Measurements from ENCODE around the gene LGR5. TPM values are rescaled to one million over a fixed set of nuclear protein-coding genes. Genes with fewer than 3 reads are reported as not detected.

LGR5 gene
- total RNA-seq, 1 experiment from 2014 or later: not detected

DNA sequence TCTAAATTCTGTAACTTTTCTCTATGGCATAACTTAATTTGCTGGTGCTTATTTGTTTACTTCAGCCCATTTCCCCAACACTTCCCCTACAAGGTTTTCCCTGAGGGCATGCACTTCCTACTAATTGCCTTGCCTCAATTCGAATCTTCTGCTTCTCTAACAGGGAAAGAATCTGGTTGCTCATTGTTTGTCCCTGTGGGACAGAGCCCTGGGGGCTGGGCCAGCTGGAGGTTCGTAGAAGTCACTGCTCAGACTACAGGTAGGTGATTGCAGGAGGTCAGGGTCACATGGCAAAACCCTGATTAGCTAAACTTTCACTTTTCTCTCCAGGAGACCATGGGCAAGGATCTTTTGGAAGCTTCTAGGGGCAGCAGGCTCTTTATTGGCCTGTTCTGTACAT, 152.0 kb downstream of the LGR5 start:
- Histone ChIP-seq H3K36me3 (ENCODE audit: low read depth) (no peaks in the 10 kb centered on the region), H3F3A (ENCODE audit: insufficient read depth, low read depth) (no peaks in the 10 kb centered on the region), H3K27ac (no peak overlapping the region), H4K20me1 (ENCODE audit: insufficient read depth) (no peaks in the 10 kb centered on the region), H3K4me2 (no peak overlapping the region), H3K9me3 (ENCODE audit: insufficient read depth, low read depth) (no peaks in the 10 kb centered on the region), H3K27me3 (ENCODE audit: insufficient read depth, low read depth) (no peaks in the 10 kb centered on the region), H3K4me1 (replicated peaks; ENCODE audit: insufficient read depth) (no peaks in the 10 kb centered on the region), H3K9me2 (ENCODE audit: insufficient read depth) (no peaks in the 10 kb centered on the region), H3K4me3 (no peak overlapping the region), H2AFZ (no peak overlapping the region), H3K79me2 (ENCODE audit: low read depth) (no peaks in the 10 kb centered on the region)
- CTCF ChIA-PET: no interaction called here
- intact Hi-C loops (cut with micrococcal nuclease; ENCODE audit: unreplicated experiment): no loop called here
- DNase-seq: no peak
- POLR2A ChIA-PET (ENCODE audit: unreplicated experiment): no interaction called here
- no TSS peak for BruUV-seq (replicated peaks)
- TF ChIP-seq, protein P1, sequence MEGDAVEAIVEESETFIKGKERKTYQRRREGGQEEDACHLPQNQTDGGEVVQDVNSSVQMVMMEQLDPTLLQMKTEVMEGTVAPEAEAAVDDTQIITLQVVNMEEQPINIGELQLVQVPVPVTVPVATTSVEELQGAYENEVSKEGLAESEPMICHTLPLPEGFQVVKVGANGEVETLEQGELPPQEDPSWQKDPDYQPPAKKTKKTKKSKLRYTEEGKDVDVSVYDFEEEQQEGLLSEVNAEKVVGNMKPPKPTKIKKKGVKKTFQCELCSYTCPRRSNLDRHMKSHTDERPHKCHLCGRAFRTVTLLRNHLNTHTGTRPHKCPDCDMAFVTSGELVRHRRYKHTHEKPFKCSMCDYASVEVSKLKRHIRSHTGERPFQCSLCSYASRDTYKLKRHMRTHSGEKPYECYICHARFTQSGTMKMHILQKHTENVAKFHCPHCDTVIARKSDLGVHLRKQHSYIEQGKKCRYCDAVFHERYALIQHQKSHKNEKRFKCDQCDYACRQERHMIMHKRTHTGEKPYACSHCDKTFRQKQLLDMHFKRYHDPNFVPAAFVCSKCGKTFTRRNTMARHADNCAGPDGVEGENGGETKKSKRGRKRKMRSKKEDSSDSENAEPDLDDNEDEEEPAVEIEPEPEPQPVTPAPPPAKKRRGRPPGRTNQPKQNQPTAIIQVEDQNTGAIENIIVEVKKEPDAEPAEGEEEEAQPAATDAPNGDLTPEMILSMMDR (conservative IDR thresholded peaks at IDR 0.05): no peak
- no peak for TF ChIP-seq EZH2 (IDR thresholded peaks at IDR 0.05; ENCODE audit: low read depth)

DNA sequence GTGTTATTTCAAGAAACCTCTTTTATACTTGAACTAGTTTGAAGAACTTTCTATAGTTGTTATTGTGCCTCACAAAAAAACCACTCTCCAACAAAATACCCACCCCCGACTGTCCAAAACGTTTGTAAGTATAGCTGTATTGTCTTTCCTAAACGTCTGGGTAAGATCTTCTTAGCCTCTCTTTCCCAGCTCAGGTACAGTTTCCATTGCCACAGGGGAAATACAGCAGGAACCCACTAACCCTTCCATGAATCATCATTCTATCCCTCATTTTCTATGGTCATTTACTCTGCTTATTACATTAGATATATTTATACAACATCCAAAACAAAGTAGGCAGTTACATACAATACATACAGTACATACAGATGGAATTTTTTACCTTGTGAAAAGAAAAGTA, 153.2 kb downstream of the LGR5 start:
- no peak overlapping the region for H2AFZ ChIP-seq
- H3K9me2 ChIP-seq (ENCODE audit: insufficient read depth): no peaks in the 10 kb centered on the region
- no peak for DNase-seq
- no TSS peak for BruUV-seq (replicated peaks)
- no peak overlapping the region for H3K27ac ChIP-seq
- H3K4me1 ChIP-seq (replicated peaks; ENCODE audit: insufficient read depth): no peaks in the 10 kb centered on the region
- H3K4me3 ChIP-seq: no peak overlapping the region
- H3K9me3 ChIP-seq (ENCODE audit: insufficient read depth, low read depth): no peaks in the 10 kb centered on the region
- H3K4me2 ChIP-seq: no peak overlapping the region
- H3K27me3 ChIP-seq (ENCODE audit: insufficient read depth, low read depth): no peaks in the 10 kb centered on the region
- ChIA-PET CTCF (no interaction called here), POLR2A (ENCODE audit: unreplicated experiment) (no interaction called here)
- no peaks in the 10 kb centered on the region for H3F3A ChIP-seq (ENCODE audit: insufficient read depth, low read depth)
- no peaks in the 10 kb centered on the region for H4K20me1 ChIP-seq (ENCODE audit: insufficient read depth)
- no peaks in the 10 kb centered on the region for H3K79me2 ChIP-seq (ENCODE audit: low read depth)
- no peaks in the 10 kb centered on the region for H3K36me3 ChIP-seq (ENCODE audit: low read depth)
- intact Hi-C loops (cut with micrococcal nuclease; ENCODE audit: unreplicated experiment): no loop called here
- TF ChIP-seq EZH2 (IDR thresholded peaks at IDR 0.05; ENCODE audit: low read depth): no peak
- TF ChIP-seq, protein P1 (conservative IDR thresholded peaks at IDR 0.05): no peak

DNA sequence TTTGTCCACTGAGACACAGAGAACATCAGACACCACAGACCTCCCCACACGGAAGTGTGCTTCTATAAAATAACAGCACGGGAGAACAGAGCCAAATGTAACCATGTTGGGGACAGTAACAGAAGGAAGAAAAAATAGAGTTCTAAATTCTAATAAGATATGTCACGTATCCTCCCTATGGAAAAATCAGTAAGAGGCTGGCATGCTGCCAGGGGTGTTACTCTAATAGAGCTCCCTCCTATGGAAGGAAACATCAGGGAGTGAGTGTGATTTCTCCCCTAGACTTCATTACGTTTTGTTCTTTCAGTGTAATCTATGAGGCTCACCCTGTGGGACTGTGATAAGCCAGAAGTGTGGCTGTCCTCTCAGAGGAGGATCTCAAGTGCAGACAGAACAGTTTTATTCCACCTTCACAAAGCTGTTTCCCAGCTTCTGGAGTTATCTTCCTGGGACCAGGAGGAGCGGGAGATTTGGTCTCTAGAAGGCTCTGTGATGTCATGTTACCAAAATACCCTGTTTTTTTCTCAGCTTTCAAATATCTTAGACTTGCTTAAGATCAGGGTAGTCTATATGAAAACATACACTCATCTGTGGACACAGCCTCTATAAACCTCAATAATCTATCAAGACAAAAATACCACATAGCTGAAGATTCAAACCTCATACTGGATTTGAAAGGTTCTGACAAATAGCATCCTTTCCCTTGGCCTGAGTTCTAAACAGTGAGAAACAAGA, 154.8 kb downstream of the LGR5 start:
- POLR2A ChIA-PET (ENCODE audit: unreplicated experiment): no interaction called here
- H3K9me2 ChIP-seq (ENCODE audit: insufficient read depth): no peaks in the 10 kb centered on the region
- CTCF ChIA-PET: interaction anchor here (0.7 kb wide), 1 partner anchor 283 kb away, joined by 5 read pairs; no protein-coding TSS in a partner anchor
- intact Hi-C loops (cut with micrococcal nuclease; ENCODE audit: unreplicated experiment): no loop called here
- no peaks in the 10 kb centered on the region for H3F3A ChIP-seq (ENCODE audit: insufficient read depth, low read depth)
- H3K27ac ChIP-seq: no peak overlapping the region
- no peak overlapping the region for H3K4me3 ChIP-seq
- H3K9me3 ChIP-seq (ENCODE audit: insufficient read depth, low read depth): no peaks in the 10 kb centered on the region
- H3K4me1 ChIP-seq (replicated peaks; ENCODE audit: insufficient read depth): no peaks in the 10 kb centered on the region
- no peak for TF ChIP-seq EZH2 (IDR thresholded peaks at IDR 0.05; ENCODE audit: low read depth)
- TF ChIP-seq, protein P1 (conservative IDR thresholded peaks at IDR 0.05): no peak
- peak overlapping the region; percentile 66 for H2AFZ ChIP-seq
- no TSS peak for BruUV-seq (replicated peaks)
- no peaks in the 10 kb centered on the region for H3K27me3 ChIP-seq (ENCODE audit: insufficient read depth, low read depth)
- DNase-seq: no peak
- H3K79me2 ChIP-seq (ENCODE audit: low read depth): no peaks in the 10 kb centered on the region
- no peaks in the 10 kb centered on the region for H4K20me1 ChIP-seq (ENCODE audit: insufficient read depth)
- H3K4me2 ChIP-seq: no peak overlapping the region
- H3K36me3 ChIP-seq (ENCODE audit: low read depth): no peaks in the 10 kb centered on the region
